Measurements from ENCODE around the gene TRPV6. TPM values are rescaled to one million over a fixed set of nuclear protein-coding genes. Genes with fewer than 3 reads are reported as not detected.
A peak's percentile ranks its signal among the peaks of the same experiment; 100 is the strongest.

Gene TRPV6
- polyA plus RNA-seq, 1 donor from 2014 or later, result not detected

- peaks cover 18% of the 10 kb centered on the region for H3K27me3 Mint-ChIP-seq
- H3K4me3 Mint-ChIP-seq, result no peak overlapping the region
- no peak overlapping the region for H3K27ac Mint-ChIP-seq
- no peaks in the 10 kb centered on the region for H3K36me3 Mint-ChIP-seq
- H3K9me3 Mint-ChIP-seq, result no peaks in the 10 kb centered on the region
- H3K4me1 Mint-ChIP-seq, result peaks cover 0 to 4% (median 2%) of the 10 kb centered on the region in 3 donors
These were observed 29.8 kb upstream of the TRPV6 start for GRCh38 chr7:142915315-142915714.

- Mint-ChIP-seq H3K4me3 (no peak overlapping the region), H3K9me3 (no peaks in the 10 kb centered on the region), H3K36me3 (no peaks in the 10 kb centered on the region), H3K27ac (no peak overlapping the region), H3K27me3 (peaks cover 19% of the 10 kb centered on the region), H3K4me1 (peaks cover 0 to 4% (median 2%) of the 10 kb centered on the region in 3 donors)
These were observed 28.6 kb upstream of the TRPV6 start for GRCh38 chr7:142914121-142914520.

GRCh38 chr7:142913566-142913965, 28.0 kb upstream of the TRPV6 start:
- no peak overlapping the region for H3K27ac Mint-ChIP-seq
- peaks cover 18% of the 10 kb centered on the region for H3K27me3 Mint-ChIP-seq
- peaks cover 0 to 4% (median 2%) of the 10 kb centered on the region in 3 donors for H3K4me1 Mint-ChIP-seq
- H3K9me3 Mint-ChIP-seq, result no peaks in the 10 kb centered on the region
- no peaks in the 10 kb centered on the region for H3K36me3 Mint-ChIP-seq
- no peak overlapping the region for H3K4me3 Mint-ChIP-seq

GRCh38 chr7:142913051-142913450, 27.5 kb upstream of the TRPV6 start:
- H3K27ac Mint-ChIP-seq, result no peak overlapping the region
- H3K36me3 Mint-ChIP-seq, result no peaks in the 10 kb centered on the region
- H3K4me1 Mint-ChIP-seq, result peaks cover 0 to 4% (median 2%) of the 10 kb centered on the region in 3 donors
- no peak overlapping the region for H3K4me3 Mint-ChIP-seq
- peaks cover 14% of the 10 kb centered on the region for H3K27me3 Mint-ChIP-seq
- H3K9me3 Mint-ChIP-seq, result no peaks in the 10 kb centered on the region

GRCh38 chr7:142910481-142910880, 24.9 kb upstream of the TRPV6 start:
- H3K4me3 Mint-ChIP-seq, result peak overlapping the region in 1 of 4 donors; percentile 18
- peaks cover 15% of the 10 kb centered on the region for H3K27me3 Mint-ChIP-seq
- no peaks in the 10 kb centered on the region for H3K36me3 Mint-ChIP-seq
- H3K27ac Mint-ChIP-seq, result no peak overlapping the region
- H3K9me3 Mint-ChIP-seq, result no peaks in the 10 kb centered on the region
- H3K4me1 Mint-ChIP-seq, result peaks cover 0 to 4% (median 2%) of the 10 kb centered on the region in 3 donors

GRCh38 chr7:142910031-142910433, 24.5 kb upstream of the TRPV6 start:
- Mint-ChIP-seq H3K27ac (no peak overlapping the region), H3K36me3 (no peaks in the 10 kb centered on the region), H3K4me1 (peaks cover 0 to 4% (median 2%) of the 10 kb centered on the region in 3 donors), H3K9me3 (no peaks in the 10 kb centered on the region), H3K4me3 (no peak overlapping the region), H3K27me3 (peaks cover 15% of the 10 kb centered on the region)

GRCh38 chr7:142908921-142909890, 23.7 kb upstream of the TRPV6 start:
- H3K4me1 Mint-ChIP-seq, result peaks cover 0 to 4% (median 2%) of the 10 kb centered on the region in 3 donors
- no peak overlapping the region for H3K27ac Mint-ChIP-seq
- H3K27me3 Mint-ChIP-seq, result peaks cover 15% of the 10 kb centered on the region
- no peaks in the 10 kb centered on the region for H3K36me3 Mint-ChIP-seq
- peak overlapping the region in 1 of 4 donors; percentile 10 for H3K4me3 Mint-ChIP-seq
- peaks cover 0 to 4% (median 4%) of the 10 kb centered on the region in 3 donors for H3K9me3 Mint-ChIP-seq

GRCh38 chr7:142908290-142908689, 22.7 kb upstream of the TRPV6 start:
- Mint-ChIP-seq H3K36me3 (no peaks in the 10 kb centered on the region), H3K9me3 (peaks cover 0 to 4% (median 4%) of the 10 kb centered on the region in 3 donors), H3K4me1 (no peaks in the 10 kb centered on the region), H3K4me3 (no peak overlapping the region), H3K27ac (no peak overlapping the region), H3K27me3 (peaks cover 11% of the 10 kb centered on the region)

- Mint-ChIP-seq H3K27ac (no peak overlapping the region), H3K27me3 (peaks cover 6% of the 10 kb centered on the region), H3K4me3 (no peak overlapping the region), H3K36me3 (no peaks in the 10 kb centered on the region), H3K4me1 (no peaks in the 10 kb centered on the region), H3K9me3 (peaks cover 2 to 8% (median 6%) of the 10 kb centered on the region in 3 donors)
These were observed 21.1 kb upstream of the TRPV6 start for GRCh38 chr7:142906643-142907042.

- H3K27ac Mint-ChIP-seq, result no peak overlapping the region
- no peaks in the 10 kb centered on the region for H3K4me1 Mint-ChIP-seq
- peaks cover 4% of the 10 kb centered on the region for H3K27me3 Mint-ChIP-seq
- H3K36me3 Mint-ChIP-seq, result no peaks in the 10 kb centered on the region
- H3K4me3 Mint-ChIP-seq, result no peak overlapping the region
- H3K9me3 Mint-ChIP-seq, result peaks cover 2 to 8% (median 8%) of the 10 kb centered on the region in 3 donors
These were observed 20.2 kb upstream of the TRPV6 start for GRCh38 chr7:142905759-142906158.

- Mint-ChIP-seq H3K36me3 (no peaks in the 10 kb centered on the region), H3K27ac (no peak overlapping the region), H3K4me1 (no peaks in the 10 kb centered on the region), H3K27me3 (peaks cover 2% of the 10 kb centered on the region), H3K9me3 (peaks cover 2 to 8% (median 8%) of the 10 kb centered on the region in 3 donors), H3K4me3 (no peak overlapping the region)
These were observed 18.6 kb upstream of the TRPV6 start for GRCh38 chr7:142904128-142904527.

GRCh38 chr7:142901426-142902259, 16.1 kb upstream of the TRPV6 start:
- Mint-ChIP-seq H3K27me3 (peaks cover 10% of the 10 kb centered on the region), H3K27ac (no peak overlapping the region), H3K9me3 (peaks cover 2 to 8% (median 8%) of the 10 kb centered on the region in 3 donors), H3K4me1 (no peaks in the 10 kb centered on the region), H3K36me3 (no peaks in the 10 kb centered on the region), H3K4me3 (peak overlapping the region in 1 of 4 donors; percentile 19)

GRCh38 chr7:142899661-142900060, 14.1 kb upstream of the TRPV6 start:
- Mint-ChIP-seq H3K4me1 (no peaks in the 10 kb centered on the region), H3K27ac (no peak overlapping the region), H3K9me3 (peaks cover 2 to 8% (median 7%) of the 10 kb centered on the region in 3 donors), H3K27me3 (peaks cover 19% of the 10 kb centered on the region), H3K4me3 (no peak overlapping the region), H3K36me3 (no peaks in the 10 kb centered on the region)

GRCh38 chr7:142898377-142899170, 13.0 kb upstream of the TRPV6 start:
- H3K4me1 Mint-ChIP-seq, result no peaks in the 10 kb centered on the region
- H3K9me3 Mint-ChIP-seq, result peaks cover 2 to 4% (median 4%) of the 10 kb centered on the region in 3 donors
- H3K27ac Mint-ChIP-seq, result no peak overlapping the region
- H3K4me3 Mint-ChIP-seq, result no peak overlapping the region
- H3K27me3 Mint-ChIP-seq, result peaks cover 18% of the 10 kb centered on the region
- H3K36me3 Mint-ChIP-seq, result no peaks in the 10 kb centered on the region

All from IgD-negative memory B cell (primary cell).